Loucy (cell line): ENCODE measurements around the gene FBXL15.

Experiments used
- H2AFZ ChIP-seq: fragments of 200-600 bp; sonication (generic); 2 replicates; pipeline ENCODE4 v1.6.0; 2016; ENCODE audit warnings: antibody characterized with exemption, mild to moderate bottlenecking, low read length, moderate library complexity
- H3F3A ChIP-seq: fragments of 200-600 bp; 2 replicates; pipeline ENCODE4 v1.6.0; 2016; ENCODE audit warnings: antibody characterized with exemption, low read depth, mild to moderate bottlenecking
- H3K27me3 ChIP-seq: fragments of 200-600 bp; sonication (generic); 2 replicates; pipeline ENCODE4 v1.6.1; 2014; ENCODE audit warnings: low read length, mild to moderate bottlenecking; ENCODE audit not compliant: insufficient read depth, poor library complexity, severe bottlenecking
- H3K36me3 ChIP-seq: fragments of 200-600 bp; sonication (generic); 2 replicates; pipeline ENCODE4 v1.6.1; 2016; ENCODE audit warnings: low read length; ENCODE audit not compliant: insufficient read depth
- H3K4me1 ChIP-seq: fragments of 200-600 bp; sonication (generic); 2 replicates; pipeline ENCODE4 v1.5.1; 2014; ENCODE audit warnings: low read length, mild to moderate bottlenecking; ENCODE audit not compliant: insufficient read depth, poor library complexity, severe bottlenecking
- H3K4me2 ChIP-seq: fragments of 200-600 bp; sonication (generic); 2 replicates; pipeline ENCODE4 v1.6.0; 2014; ENCODE audit warnings: antibody characterized with exemption, low read length, low read depth, mild to moderate bottlenecking; ENCODE audit not compliant: poor library complexity, severe bottlenecking
- H3K4me3 ChIP-seq: fragments of 200-600 bp; sonication (generic); 2 replicates; pipeline ENCODE4 v1.5.1; 2014; ENCODE audit warnings: low read length, mild to moderate bottlenecking, mixed read lengths; ENCODE audit not compliant: poor library complexity, severe bottlenecking
- H3K79me2 ChIP-seq: fragments of 200-600 bp; sonication (generic); 2 replicates; pipeline ENCODE4 v1.6.1; 2014; ENCODE audit warnings: low read length; ENCODE audit not compliant: insufficient read depth
- H3K9ac ChIP-seq: fragments of 200-600 bp; sonication (generic); 2 replicates; pipeline ENCODE4 v1.6.0; 2014; ENCODE audit warnings: mild to moderate bottlenecking, low read depth, low read length, moderate library complexity; ENCODE audit not compliant: poor library complexity, severe bottlenecking
- H3K9me2 ChIP-seq: fragments of 200-600 bp; sonication (generic); replicated peaks from 2 replicates; pipeline ENCODE4 v1.6.1; 2016; ENCODE audit warnings: low read depth, low read length, mixed read lengths
- H3K9me3 ChIP-seq: fragments of 200-600 bp; sonication (generic); 2 replicates; pipeline ENCODE4 v1.6.1; 2014; ENCODE audit warnings: mild to moderate bottlenecking, antibody characterized with exemption, low read length, low read depth; ENCODE audit not compliant: insufficient read depth
- H4K20me1 ChIP-seq: fragments of 200-600 bp; sonication (generic); 2 replicates; pipeline ENCODE4 v1.6.0; 2014; ENCODE audit warnings: antibody characterized with exemption, low read length, mild to moderate bottlenecking; ENCODE audit not compliant: insufficient read depth, poor library complexity, severe bottlenecking
- EZH2phosphoT487 ChIP-seq: fragments of 200-600 bp; IDR thresholded peaks from 2 replicates; pipeline ENCODE4 v1.6.1; 2018; ENCODE audit warnings: antibody characterized with exemption, mild to moderate bottlenecking, moderate library complexity, borderline replicate concordance
- TF ChIP-seq, protein P1 (sequence below): fragments of 200-600 bp; sonication (generic); conservative IDR thresholded peaks from 2 replicates; pipeline ENCODE4 v1.5.1; 2014; ENCODE audit warnings: mild to moderate bottlenecking, antibody characterized with exemption, low read length

FBXL15 gene

DNA sequence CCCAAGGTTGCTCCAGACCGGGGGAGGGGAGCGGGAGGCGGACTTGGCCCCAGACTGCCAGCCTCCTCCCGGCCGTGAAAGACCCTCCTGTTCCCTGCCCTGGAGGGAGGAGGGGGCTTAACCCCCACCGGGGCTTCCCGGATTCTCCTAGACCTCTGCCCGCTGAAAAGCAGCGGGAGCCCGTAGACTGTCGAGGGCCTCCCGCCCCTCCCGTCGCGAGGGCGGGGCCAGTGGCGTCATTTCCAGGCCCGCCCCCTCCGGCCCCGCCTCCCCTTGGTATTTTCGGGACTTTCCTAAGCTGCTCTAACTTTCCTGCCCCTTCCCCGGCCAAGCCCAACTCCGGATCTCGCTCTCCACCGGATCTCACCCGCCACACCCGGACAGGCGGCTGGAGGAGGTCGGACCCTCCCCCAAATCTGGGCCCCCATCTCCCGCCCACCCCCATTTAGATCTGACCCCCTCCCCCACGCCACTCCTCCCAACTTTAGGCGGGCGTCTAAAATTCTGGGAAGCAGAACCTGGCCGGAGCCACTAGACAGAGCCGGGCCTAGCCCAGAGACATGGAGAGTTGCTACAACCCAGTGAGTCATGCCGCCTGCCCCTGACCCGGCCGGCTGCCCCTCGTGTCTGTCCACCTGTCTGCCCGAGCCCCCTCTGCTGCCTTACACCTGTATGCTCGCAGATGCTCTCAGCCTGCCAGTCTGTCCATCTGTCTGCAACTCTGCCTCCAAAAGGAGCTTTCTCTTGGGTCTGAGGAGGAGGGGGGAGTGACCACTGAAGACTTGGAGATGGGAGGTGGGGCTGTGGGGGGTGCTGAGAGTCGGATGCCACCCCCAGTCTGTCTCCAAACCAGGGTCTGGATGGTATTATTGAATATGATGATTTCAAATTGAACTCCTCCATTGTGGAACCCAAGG is 25.0 kb upstream of the FBXL15 start, which contains the start of gene NFKB2:
Gene NFKB2, plus strand, starts transcription at position 306 of the 917 bp plus-strand sequence. Its CDS starts 255 bp downstream, at position 561.
- H4K20me1 ChIP-seq: no peaks in the 10 kb centered on the region
- H3K36me3 ChIP-seq: peaks cover 3% of the 10 kb centered on the region; the same call in 1 of the 2 replicates
- peak within 1 kb of the TSS; percentile 77 for H3K4me3 ChIP-seq
- no peaks in the 10 kb centered on the region for H3K27me3 ChIP-seq
- no peaks in the 10 kb centered on the region for H3K9me2 ChIP-seq
- H3K9ac ChIP-seq: peak within 1 kb of the TSS; percentile 79
- H3K4me1 ChIP-seq: peaks cover 22% of the 10 kb centered on the region
- H3K9me3 ChIP-seq: no peaks in the 10 kb centered on the region
- peaks cover 13% of the 10 kb centered on the region; the same call in 1 of the 2 replicates for H3K79me2 ChIP-seq
- peak within 1 kb of the TSS; percentile 88 for H3K4me2 ChIP-seq
- no peak for TF ChIP-seq EZH2phosphoT487
- TF ChIP-seq, protein P1, sequence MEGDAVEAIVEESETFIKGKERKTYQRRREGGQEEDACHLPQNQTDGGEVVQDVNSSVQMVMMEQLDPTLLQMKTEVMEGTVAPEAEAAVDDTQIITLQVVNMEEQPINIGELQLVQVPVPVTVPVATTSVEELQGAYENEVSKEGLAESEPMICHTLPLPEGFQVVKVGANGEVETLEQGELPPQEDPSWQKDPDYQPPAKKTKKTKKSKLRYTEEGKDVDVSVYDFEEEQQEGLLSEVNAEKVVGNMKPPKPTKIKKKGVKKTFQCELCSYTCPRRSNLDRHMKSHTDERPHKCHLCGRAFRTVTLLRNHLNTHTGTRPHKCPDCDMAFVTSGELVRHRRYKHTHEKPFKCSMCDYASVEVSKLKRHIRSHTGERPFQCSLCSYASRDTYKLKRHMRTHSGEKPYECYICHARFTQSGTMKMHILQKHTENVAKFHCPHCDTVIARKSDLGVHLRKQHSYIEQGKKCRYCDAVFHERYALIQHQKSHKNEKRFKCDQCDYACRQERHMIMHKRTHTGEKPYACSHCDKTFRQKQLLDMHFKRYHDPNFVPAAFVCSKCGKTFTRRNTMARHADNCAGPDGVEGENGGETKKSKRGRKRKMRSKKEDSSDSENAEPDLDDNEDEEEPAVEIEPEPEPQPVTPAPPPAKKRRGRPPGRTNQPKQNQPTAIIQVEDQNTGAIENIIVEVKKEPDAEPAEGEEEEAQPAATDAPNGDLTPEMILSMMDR: no peak
- peak within 1 kb of the TSS; percentile 76 for H2AFZ ChIP-seq
- H3F3A ChIP-seq: no peaks in the 10 kb centered on the region

- Histone ChIP-seq H3K9me3 (no peaks in the 10 kb centered on the region), H3K79me2 (peaks cover 13% of the 10 kb centered on the region; the same call in 1 of the 2 replicates), H2AFZ (no peak overlapping the region), H3K9me2 (no peaks in the 10 kb centered on the region), H3K27me3 (no peaks in the 10 kb centered on the region), H3K4me1 (peaks cover 22% of the 10 kb centered on the region), H3K36me3 (peaks cover 4% of the 10 kb centered on the region; the same call in 1 of the 2 replicates), H4K20me1 (no peaks in the 10 kb centered on the region), H3F3A (no peaks in the 10 kb centered on the region), H3K4me3 (peak overlapping the region; percentile 77), H3K4me2 (peak overlapping the region; percentile 88), H3K9ac (peak overlapping the region; percentile 79)
- TF ChIP-seq EZH2phosphoT487: no peak
- TF ChIP-seq, protein P1: no peak
Observed at GRCh38 chr10:102396317-102396650, 24.4 kb upstream of the FBXL15 start.

- H3F3A ChIP-seq: no peaks in the 10 kb centered on the region
- no peaks in the 10 kb centered on the region for H4K20me1 ChIP-seq
- H3K9me3 ChIP-seq: no peaks in the 10 kb centered on the region
- H3K79me2 ChIP-seq: peaks cover 13% of the 10 kb centered on the region; the same call in 1 of the 2 replicates
- H3K27me3 ChIP-seq: no peaks in the 10 kb centered on the region
- peak overlapping the region; percentile 79 for H3K9ac ChIP-seq
- H3K4me3 ChIP-seq: peak overlapping the region; percentile 77
- TF ChIP-seq, protein P1: no peak
- TF ChIP-seq EZH2phosphoT487: no peak
- H2AFZ ChIP-seq: no peak overlapping the region
- H3K9me2 ChIP-seq: no peaks in the 10 kb centered on the region
- H3K4me1 ChIP-seq: peaks cover 22% of the 10 kb centered on the region
- peaks cover 7% of the 10 kb centered on the region; the same call in 1 of the 2 replicates for H3K36me3 ChIP-seq
- peak overlapping the region; percentile 88 for H3K4me2 ChIP-seq
Observed at GRCh38 chr10:102396730-102397151, 23.9 kb upstream of the FBXL15 start.
